BLaER1 (cell line): ENCODE measurements around the gene LRRIQ4.

Experiments used
- H3K27ac ChIP-seq: shearing (Covaris generic); formaldehyde crosslinking; 2 replicates; pipeline ENCODE4 v1.8.1; 2022
- H3K27me3 ChIP-seq: shearing (Covaris generic); formaldehyde crosslinking; 2 replicates; pipeline ENCODE4 v1.8.1; 2022
- H3K36me3 ChIP-seq: shearing (Covaris generic); formaldehyde crosslinking; 2 replicates; pipeline ENCODE4 v1.8.1; 2022
- H3K4me1 ChIP-seq: shearing (Covaris generic); formaldehyde crosslinking; 2 replicates; pipeline ENCODE4 v1.8.1; 2022
- H3K4me2 ChIP-seq: shearing (Covaris generic); formaldehyde crosslinking; 2 replicates; pipeline ENCODE4 v1.8.1; 2022
- H3K4me3 ChIP-seq: shearing (Covaris generic); formaldehyde crosslinking; 2 replicates; pipeline ENCODE4 v1.8.1; 2022
- H3K9ac ChIP-seq: shearing (Covaris generic); formaldehyde crosslinking; 2 replicates; pipeline ENCODE4 v1.8.1; 2022
- H3K9me3 ChIP-seq: shearing (Covaris generic); formaldehyde crosslinking; 2 replicates; pipeline ENCODE4 v1.8.1; 2022
- H4K20me1 ChIP-seq: shearing (Covaris generic); formaldehyde crosslinking; 2 replicates; pipeline ENCODE4 v1.8.1; 2022
- Cebpa-rat ChIP-seq: shearing (Covaris generic); IDR thresholded peaks from 2 replicates; pipeline ENCODE4 v1.8.1; 2022

LRRIQ4 gene

GRCh38 chr3:169772897-169773816 lies 39.5 kb upstream of the LRRIQ4 start, which contains the start of gene MYNN:
Gene MYNN (plus strand): TSS chr3:169773396. CDS start chr3:169774296, 900 bp downstream.
- peak within 1 kb of the TSS; percentile 76 for H3K4me3 ChIP-seq
- H3K27me3 ChIP-seq: peaks cover 6% of the 10 kb centered on the region; the same call in 1 of the 2 replicates
- H3K27ac ChIP-seq: peak within 1 kb of the TSS; percentile 89
- peaks cover 17% of the 10 kb centered on the region; the same call in 1 of the 2 replicates for H4K20me1 ChIP-seq
- no peak for TF ChIP-seq Cebpa-rat
- peaks cover 26% of the 10 kb centered on the region for H3K4me1 ChIP-seq
- H3K36me3 ChIP-seq: peaks cover 33% of the 10 kb centered on the region
- H3K9ac ChIP-seq: peak within 1 kb of the TSS; percentile 91
- H3K4me2 ChIP-seq: peak within 1 kb of the TSS; percentile 82
- no peaks in the 10 kb centered on the region for H3K9me3 ChIP-seq

GRCh38 chr3:169774186-169774585 lies 38.5 kb upstream of the LRRIQ4 start:
- Histone ChIP-seq H3K27ac (no peak overlapping the region), H3K9me3 (no peaks in the 10 kb centered on the region), H3K9ac (peak overlapping the region; percentile 91), H3K4me1 (peaks cover 26% of the 10 kb centered on the region), H3K36me3 (peaks cover 42% of the 10 kb centered on the region), H4K20me1 (peaks cover 17% of the 10 kb centered on the region; the same call in 1 of the 2 replicates), H3K4me3 (peak overlapping the region; percentile 76), H3K4me2 (peak overlapping the region; percentile 82), H3K27me3 (peaks cover 6% of the 10 kb centered on the region; the same call in 1 of the 2 replicates)
- no peak for TF ChIP-seq Cebpa-rat

DNA sequence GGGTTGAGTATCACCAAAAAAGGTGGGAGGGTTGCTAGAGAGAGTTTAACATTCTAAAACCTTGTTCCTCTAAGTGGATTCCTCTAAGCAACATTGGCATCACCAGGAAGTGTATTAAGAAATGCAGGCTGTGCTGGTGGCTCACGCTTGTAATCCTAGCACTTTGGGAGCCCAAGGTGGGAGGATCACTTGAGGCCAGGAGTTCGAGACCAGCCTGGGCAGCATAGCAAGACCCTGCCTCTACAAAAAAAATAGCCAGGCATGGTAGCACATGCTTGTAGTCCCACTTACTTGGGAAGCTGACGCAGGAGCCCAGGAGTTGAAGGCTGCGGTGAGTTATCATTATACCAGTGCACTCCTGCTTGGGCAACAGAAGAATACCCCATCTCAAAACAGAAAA lies 34.8 kb upstream of the LRRIQ4 start:
- peaks cover 37% of the 10 kb centered on the region; the same call in 1 of the 2 replicates for H4K20me1 ChIP-seq
- H3K36me3 ChIP-seq: peaks cover 78% of the 10 kb centered on the region

DNA sequence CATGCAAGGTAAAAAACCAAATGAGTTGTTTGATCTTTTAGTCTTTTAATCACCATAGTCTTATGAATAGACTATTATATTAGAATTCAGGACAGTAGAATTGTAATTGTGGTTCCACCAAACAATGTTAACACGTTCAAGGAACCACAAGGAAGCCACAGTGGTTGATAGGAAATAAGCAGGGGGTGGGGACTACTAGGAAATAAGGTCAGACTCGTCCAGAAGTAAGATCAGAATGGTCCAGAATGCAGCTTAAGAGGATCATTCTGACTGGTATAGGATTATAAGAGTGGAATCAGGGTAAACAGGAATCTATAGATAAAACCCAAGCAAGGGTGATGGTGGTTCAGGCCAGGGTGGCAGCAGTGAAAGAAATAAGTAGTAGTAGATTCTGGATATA lies 31.9 kb upstream of the LRRIQ4 start:
- peaks cover 28% of the 10 kb centered on the region; the same call in 1 of the 2 replicates for H4K20me1 ChIP-seq
- peaks cover 82% of the 10 kb centered on the region for H3K36me3 ChIP-seq
- H3K4me3 ChIP-seq: no peak overlapping the region

More for the DNA sequence above, 34.8 kb upstream of the LRRIQ4 start:
- Histone ChIP-seq H3K27ac (no peak overlapping the region), H3K27me3 (no peaks in the 10 kb centered on the region), H3K4me2 (no peak overlapping the region), H3K4me3 (no peak overlapping the region), H3K4me1 (peaks cover 26% of the 10 kb centered on the region), H3K9me3 (no peaks in the 10 kb centered on the region), H3K9ac (no peak overlapping the region)
- TF ChIP-seq Cebpa-rat: no peak

DNA sequence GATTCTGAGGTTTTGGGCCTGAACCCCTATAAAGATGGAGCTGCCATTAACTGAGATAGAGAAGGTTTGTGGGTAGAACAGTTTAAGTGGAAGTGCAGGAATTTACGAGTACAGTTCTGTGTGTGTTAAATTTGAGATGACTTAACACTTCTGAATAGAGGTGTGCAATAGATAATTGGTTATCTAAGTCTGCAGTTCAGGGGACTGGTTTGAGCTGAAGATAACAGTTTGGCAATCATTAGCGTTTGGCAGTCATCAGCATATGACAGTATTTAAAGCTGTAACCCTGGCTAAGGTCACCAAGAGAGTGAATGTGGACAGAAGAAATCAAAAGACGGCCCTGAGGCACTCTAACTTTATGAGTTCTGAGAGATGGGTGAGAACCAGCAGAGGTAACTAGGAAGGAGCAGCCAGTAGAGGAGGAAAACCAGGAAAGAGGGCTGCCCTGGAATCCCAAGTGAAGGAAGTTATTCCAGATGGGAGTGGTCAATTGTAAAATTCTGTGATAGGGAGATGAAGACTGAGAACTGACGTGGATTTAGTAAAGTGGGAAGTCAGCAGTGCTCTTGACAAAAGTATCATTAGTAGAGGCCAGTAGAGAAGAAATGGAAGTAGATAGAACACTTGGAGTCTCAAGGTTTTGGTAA lies 31.3 kb upstream of the LRRIQ4 start:
- Histone ChIP-seq H4K20me1 (peaks cover 28% of the 10 kb centered on the region; the same call in 1 of the 2 replicates), H3K9me3 (no peaks in the 10 kb centered on the region), H3K4me2 (no peak overlapping the region), H3K9ac (no peak overlapping the region), H3K27ac (no peak overlapping the region), H3K4me3 (no peak overlapping the region), H3K27me3 (no peaks in the 10 kb centered on the region), H3K36me3 (peaks cover 82% of the 10 kb centered on the region), H3K4me1 (no peaks in the 10 kb centered on the region)
- TF ChIP-seq Cebpa-rat: no peak

More for the DNA sequence above, 31.9 kb upstream of the LRRIQ4 start:
- TF ChIP-seq Cebpa-rat: no peak
- no peak overlapping the region for H3K4me2 ChIP-seq
- H3K27me3 ChIP-seq: no peaks in the 10 kb centered on the region
- H3K4me1 ChIP-seq: peaks cover 5% of the 10 kb centered on the region
- no peak overlapping the region for H3K27ac ChIP-seq
- H3K9me3 ChIP-seq: no peaks in the 10 kb centered on the region
- H3K9ac ChIP-seq: no peak overlapping the region

DNA sequence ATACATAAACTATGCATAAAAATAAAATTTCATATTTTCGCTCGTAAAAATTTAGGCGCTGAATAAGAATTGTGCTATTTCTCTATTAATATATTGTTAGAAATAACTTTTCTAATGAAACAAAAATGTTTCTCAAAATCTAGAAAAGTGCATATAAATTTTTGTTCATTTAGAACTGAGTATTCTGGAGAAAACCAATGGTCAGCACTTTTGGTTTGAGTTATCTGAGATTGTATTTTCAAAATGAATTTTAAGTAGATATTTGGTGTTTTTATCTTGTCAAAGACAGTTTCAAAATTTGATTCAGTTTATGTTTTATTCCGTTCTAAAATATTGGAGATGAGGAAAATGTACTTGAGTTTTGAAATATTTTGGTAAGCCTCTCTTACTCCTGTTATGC lies 25.6 kb upstream of the LRRIQ4 start:
- no peaks in the 10 kb centered on the region for H3K4me1 ChIP-seq
- H3K4me3 ChIP-seq: no peak overlapping the region
- no peak for TF ChIP-seq Cebpa-rat
- 0 out of 2 replicates have a peak, but pooled peaks cover 5% of the 10 kb centered on the region for H4K20me1 ChIP-seq
- no peaks in the 10 kb centered on the region for H3K27me3 ChIP-seq
- H3K9me3 ChIP-seq: no peaks in the 10 kb centered on the region
- no peak overlapping the region for H3K4me2 ChIP-seq
- H3K36me3 ChIP-seq: peaks cover 59% of the 10 kb centered on the region
- no peak overlapping the region for H3K9ac ChIP-seq
- no peak overlapping the region for H3K27ac ChIP-seq

DNA sequence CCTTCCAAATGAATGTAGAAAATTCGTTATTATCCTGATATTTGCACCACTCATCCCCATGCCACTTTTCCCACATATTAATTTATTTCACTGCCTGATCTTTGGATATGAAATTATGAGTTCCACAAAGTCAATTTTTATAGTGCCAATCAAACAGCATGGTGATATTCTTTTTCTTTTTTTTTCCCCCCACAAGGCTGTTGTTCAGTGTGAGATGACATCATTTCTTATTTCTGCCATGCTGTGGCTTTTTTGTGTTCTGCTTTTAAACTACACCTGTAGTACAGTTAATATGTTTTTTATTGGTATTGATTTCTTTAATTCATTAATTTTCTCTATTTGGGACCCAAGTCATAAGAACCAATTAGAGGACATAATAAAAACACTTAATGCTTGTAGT lies 24.9 kb upstream of the LRRIQ4 start:
- no peak overlapping the region for H3K9ac ChIP-seq
- TF ChIP-seq Cebpa-rat: no peak
- H4K20me1 ChIP-seq: no peaks in the 10 kb centered on the region
- no peaks in the 10 kb centered on the region for H3K4me1 ChIP-seq
- no peak overlapping the region for H3K4me2 ChIP-seq
- H3K27ac ChIP-seq: no peak overlapping the region
- H3K4me3 ChIP-seq: no peak overlapping the region
- peaks cover 59% of the 10 kb centered on the region for H3K36me3 ChIP-seq
- no peaks in the 10 kb centered on the region for H3K9me3 ChIP-seq
- H3K27me3 ChIP-seq: no peaks in the 10 kb centered on the region

GRCh38 chr3:169790219-169790618 lies 22.5 kb upstream of the LRRIQ4 start:
- no peaks in the 10 kb centered on the region for H4K20me1 ChIP-seq
- TF ChIP-seq Cebpa-rat: no peak
- no peak overlapping the region for H3K4me2 ChIP-seq
- H3K9me3 ChIP-seq: no peaks in the 10 kb centered on the region
- H3K9ac ChIP-seq: no peak overlapping the region
- peaks cover 58% of the 10 kb centered on the region for H3K36me3 ChIP-seq
- H3K27ac ChIP-seq: no peak overlapping the region
- H3K4me3 ChIP-seq: no peak overlapping the region
- H3K4me1 ChIP-seq: no peaks in the 10 kb centered on the region
- no peaks in the 10 kb centered on the region for H3K27me3 ChIP-seq

GRCh38 chr3:169790687-169791429 lies 21.8 kb upstream of the LRRIQ4 start:
- no peaks in the 10 kb centered on the region for H4K20me1 ChIP-seq
- H3K4me2 ChIP-seq: no peak overlapping the region
- H3K9ac ChIP-seq: no peak overlapping the region
- no peaks in the 10 kb centered on the region for H3K27me3 ChIP-seq
- no peak overlapping the region for H3K27ac ChIP-seq
- H3K4me1 ChIP-seq: no peaks in the 10 kb centered on the region
- peaks cover 52% of the 10 kb centered on the region for H3K36me3 ChIP-seq
- no peak overlapping the region for H3K4me3 ChIP-seq
- no peaks in the 10 kb centered on the region for H3K9me3 ChIP-seq
- TF ChIP-seq Cebpa-rat: no peak
